Transverse colon (tissue), 4 donors: ENCODE results near the gene CCL21. TPM values are rescaled to one million over a fixed set of nuclear protein-coding genes. Genes with fewer than 3 reads are reported as not detected.
"Not testable (repeated sequence)": the region's sequence is repeated elsewhere in the genome, so short reads cannot be mapped to it uniquely, and the experiment has no call there.

ENCODE experiments used
- DNase-seq: peaks from one replicate; pipeline ENCODE4 v3.0.0-alpha.2; 2019
- H3K27ac ChIP-seq, 4 donors: fragments of 200-600 bp; sonication (generic); 2 replicates each; pipeline ENCODE4 v1.5.1; 2016 to 2018; ENCODE audit warnings: inconsistent platforms in 4 of 4
- H3K27me3 ChIP-seq: fragments of 200-600 bp; sonication (generic); 2 replicates; pipeline ENCODE4 v1.5.1; 2017; ENCODE audit warnings: inconsistent platforms
- H3K36me3 ChIP-seq, 4 donors: fragments of 200-600 bp; sonication (generic); 2 replicates each; pipeline ENCODE4 v1.5.1; 2017 to 2019; ENCODE audit warnings: inconsistent platforms in 4 of 4
- H3K4me1 ChIP-seq, 4 donors: fragments of 200-600 bp; sonication (generic); 2 replicates each; pipeline ENCODE4 v1.5.1; 2017 to 2020; ENCODE audit warnings: inconsistent platforms in 4 of 4
- H3K4me3 ChIP-seq, 4 donors: fragments of 200-600 bp; sonication (generic); 1 replicate in 1 of 4; 2 replicates in 3 of 4; pipeline versions ENCODE4 v1.5.1 to v1.6.1; 2017 to 2019; ENCODE audit warnings: inconsistent platforms in 4 of 4
- H3K9me3 ChIP-seq, 2 donors: fragments of 200-600 bp; sonication (generic); 2 replicates each; pipeline ENCODE4 v1.5.1; 2017 to 2019; ENCODE audit warnings: inconsistent platforms in 2 of 2
- CTCF ChIP-seq, 5 experiments: fragments of 200-600 bp in 3 of 5; fragments of 450-650 bp in 2 of 5; sonication (generic) in 3 of 5; IDR thresholded peaks; 1 replicate in 2 of 5; 2 replicates in 3 of 5; pipeline ENCODE4 v1.5.1; 2016 to 2017; ENCODE audit warnings: antibody characterized with exemption in 5 of 5, inconsistent platforms in 3 of 5, mild to moderate bottlenecking in 2 of 5, moderate library complexity in 1 of 5
- EP300 ChIP-seq: sonication (generic); formaldehyde crosslinking; IDR thresholded peaks from one replicate; pipeline ENCODE4 v1.6.1; 2017; ENCODE audit warnings: antibody characterized with exemption, low read depth
- POLR2A ChIP-seq: fragments of 450-650 bp; IDR thresholded peaks from one replicate; pipeline ENCODE4 v1.6.1; 2016; ENCODE audit warnings: antibody characterized with exemption, mild to moderate bottlenecking, moderate library complexity
- POLR2AphosphoS5 ChIP-seq, 3 donors: sonication (generic); formaldehyde crosslinking; IDR thresholded peaks; one replicate each; pipeline ENCODE4 v1.6.1; 2016; ENCODE audit warnings: antibody characterized with exemption in 3 of 3
- WGBS, 2 donors: methylation state at CpG; one replicate each; pipeline ENCODE4 v1.1.5; 2018; ENCODE audit warnings: low coverage in 1 of 2; 5-methylcytosine and 5-hydroxymethylcytosine counted together
- in situ Hi-C, 4 donors: fragments of 200-750 bp; cut with MboI; loops; one replicate each; pipeline versions ENCODE4 v1.15.0 to v1.15.1; 2017; ENCODE audit warnings: low sequenced_read_pairs in 3 of 4, low pct_ligation_motif_present in 1 of 4, low pct_unique_long_range_greater_than_20kb in 1 of 4
- intact Hi-C: fragments of 100-400 bp; cut with DNase I; formaldehyde crosslinking; loops from one replicate; pipeline ENCODE4 v1.15.1; 2023; ENCODE audit warnings: low total_unique reads
- total RNA-seq, 4 donors: library from RNA; depleted of rRNA; stranded (reverse); fragments of >200 nt; gene quantifications; one replicate each; pipeline ENCODE4 v1.1.0, GENCODE V29; 2016

Gene CCL21
- total RNA-seq, 4 donors from 2014 or later, result 45.4 to 123 (median 60.1) TPM

GRCh38 chr9:34744295-34745221 lies 34.6 kb upstream of the CCL21 start:
- Histone ChIP-seq H3K4me3 (no peak overlapping the region), H3K27ac (no peak overlapping the region), H3K27me3 (peaks cover 3% of the 10 kb centered on the region), H3K36me3 (no peaks in the 10 kb centered on the region), H3K4me1 (peaks cover 0 to 3% (median 0%) of the 10 kb centered on the region in 4 donors), H3K9me3 (peaks cover 0 to 5% of the 10 kb centered on the region in 2 donors)
- no peak for TF ChIP-seq CTCF (IDR thresholded peaks at IDR 0.05)
- TF ChIP-seq POLR2AphosphoS5 (IDR thresholded peaks at IDR 0.05), result no peak
- TF ChIP-seq POLR2A, result no peak
- no peak for TF ChIP-seq EP300
- in situ Hi-C loops (no loop called here), intact Hi-C loops (no loop called here)
- DNase-seq, result no peak
- 69 to 78% methylated on average over 2 of the region's 2 CpGs for WGBS, 2 donors

GRCh38 chr9:34742710-34743109 lies 32.8 kb upstream of the CCL21 start:
- Histone ChIP-seq H3K27ac (no peak overlapping the region), H3K9me3 (peaks cover 0 to 4% of the 10 kb centered on the region in 2 donors), H3K36me3 (no peaks in the 10 kb centered on the region), H3K4me1 (peaks cover 0 to 3% (median 0%) of the 10 kb centered on the region in 4 donors), H3K27me3 (no peaks in the 10 kb centered on the region), H3K4me3 (no peak overlapping the region)
- 87 to 93% methylated on average over 2 of the region's 2 CpGs for WGBS, 2 donors
- in situ Hi-C loops (no loop called here), intact Hi-C loops (no loop called here)
- no peak for DNase-seq
- no peak for TF ChIP-seq POLR2AphosphoS5 (IDR thresholded peaks at IDR 0.05)
- no peak for TF ChIP-seq EP300
- TF ChIP-seq CTCF (IDR thresholded peaks at IDR 0.05), result no peak
- no peak for TF ChIP-seq POLR2A

GRCh38 chr9:34741628-34742027 lies 31.7 kb upstream of the CCL21 start:
- intact Hi-C loops, result no loop called here
- Histone ChIP-seq H3K9me3 (no peaks in the 10 kb centered on the region), H3K27me3 (no peaks in the 10 kb centered on the region), H3K27ac (peak overlapping the region in 1 of 4 donors; percentile 28), H3K36me3 (no peaks in the 10 kb centered on the region), H3K4me1 (peaks cover 0 to 3% (median 0%) of the 10 kb centered on the region in 4 donors), H3K4me3 (no peak overlapping the region)
- DNase-seq, result no peak
- WGBS, 2 donors, result 65 to 71% methylated on average over 2 to 6 of the region's 6 CpGs
- no peak for TF ChIP-seq POLR2AphosphoS5 (IDR thresholded peaks at IDR 0.05)
- TF ChIP-seq CTCF (IDR thresholded peaks at IDR 0.05), result no peak
- TF ChIP-seq EP300, result no peak
- no peak for TF ChIP-seq POLR2A
- in situ Hi-C loops, result no loop called here

- 97% methylated on average over 20 of the region's 27 CpGs; no CpG with 5 or more reads in 1 of the 2 donors for WGBS, 2 donors
- in situ Hi-C loops, H3K4me1 ChIP-seq, H3K9me3 ChIP-seq, H3K27me3 ChIP-seq, H3K27ac ChIP-seq, intact Hi-C loops, H3K4me3 ChIP-seq, DNase-seq, H3K36me3 ChIP-seq: not testable (repeated sequence)
These were observed 30.2 kb upstream of the CCL21 start for GRCh38 chr9:34740176-34740575.
